Measurements from ENCODE around the gene HIC1.

The HIC1 gene

DNA sequence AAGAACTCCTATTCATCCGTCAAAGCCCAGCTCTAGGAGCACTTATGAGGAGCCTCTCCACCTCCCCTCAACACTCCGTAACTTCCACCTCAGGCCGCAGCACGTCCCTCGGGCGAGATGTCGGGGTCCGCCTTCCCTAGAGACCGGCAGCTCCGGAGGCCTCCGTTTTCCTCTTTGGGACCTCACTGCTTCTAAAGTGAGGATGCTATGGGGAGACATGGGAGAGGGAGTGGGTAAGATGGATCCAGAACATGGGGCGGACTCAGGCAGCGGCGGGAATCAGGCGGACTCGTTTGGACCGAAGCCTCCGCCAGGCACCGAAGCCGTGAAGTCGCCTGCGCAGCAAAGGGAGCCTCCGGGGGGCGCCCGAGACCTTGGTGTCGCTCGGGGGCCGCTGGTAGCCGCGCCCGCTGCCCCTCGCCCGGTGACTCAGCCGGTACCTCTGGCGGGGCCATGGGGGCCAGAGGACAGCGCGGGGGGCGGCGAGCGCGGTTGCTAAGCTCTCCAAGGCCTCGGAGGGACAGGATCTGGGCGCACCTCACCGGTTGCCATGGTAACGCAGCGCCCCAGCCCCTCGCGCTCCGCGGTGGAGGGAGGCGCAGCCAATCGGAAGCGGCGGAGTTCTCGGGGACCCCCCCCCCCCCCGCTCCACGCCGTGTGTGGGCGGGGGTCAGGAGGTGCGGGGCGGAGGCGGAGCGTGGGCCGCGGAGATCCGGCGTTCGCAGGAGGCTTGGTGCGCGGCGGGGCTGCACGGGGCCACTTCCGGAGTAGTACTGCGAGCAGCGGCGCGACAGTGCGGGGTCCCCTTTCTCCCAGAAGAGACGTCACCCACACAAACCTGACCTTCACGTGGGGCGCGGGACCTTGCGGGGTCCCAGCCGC, 1.3 kb upstream of the HIC1 start:
- H3K4me3 ChIP-seq (ENCODE audit: low read length): peak overlapping the region; percentile 65
- TF ChIP-seq, protein P1, sequence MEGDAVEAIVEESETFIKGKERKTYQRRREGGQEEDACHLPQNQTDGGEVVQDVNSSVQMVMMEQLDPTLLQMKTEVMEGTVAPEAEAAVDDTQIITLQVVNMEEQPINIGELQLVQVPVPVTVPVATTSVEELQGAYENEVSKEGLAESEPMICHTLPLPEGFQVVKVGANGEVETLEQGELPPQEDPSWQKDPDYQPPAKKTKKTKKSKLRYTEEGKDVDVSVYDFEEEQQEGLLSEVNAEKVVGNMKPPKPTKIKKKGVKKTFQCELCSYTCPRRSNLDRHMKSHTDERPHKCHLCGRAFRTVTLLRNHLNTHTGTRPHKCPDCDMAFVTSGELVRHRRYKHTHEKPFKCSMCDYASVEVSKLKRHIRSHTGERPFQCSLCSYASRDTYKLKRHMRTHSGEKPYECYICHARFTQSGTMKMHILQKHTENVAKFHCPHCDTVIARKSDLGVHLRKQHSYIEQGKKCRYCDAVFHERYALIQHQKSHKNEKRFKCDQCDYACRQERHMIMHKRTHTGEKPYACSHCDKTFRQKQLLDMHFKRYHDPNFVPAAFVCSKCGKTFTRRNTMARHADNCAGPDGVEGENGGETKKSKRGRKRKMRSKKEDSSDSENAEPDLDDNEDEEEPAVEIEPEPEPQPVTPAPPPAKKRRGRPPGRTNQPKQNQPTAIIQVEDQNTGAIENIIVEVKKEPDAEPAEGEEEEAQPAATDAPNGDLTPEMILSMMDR (conservative IDR thresholded peaks at IDR 0.05; ENCODE audit: low read length): peak; percentile 62
- DNase-seq (ENCODE audit: low read depth): peak; percentile 76

DNA sequence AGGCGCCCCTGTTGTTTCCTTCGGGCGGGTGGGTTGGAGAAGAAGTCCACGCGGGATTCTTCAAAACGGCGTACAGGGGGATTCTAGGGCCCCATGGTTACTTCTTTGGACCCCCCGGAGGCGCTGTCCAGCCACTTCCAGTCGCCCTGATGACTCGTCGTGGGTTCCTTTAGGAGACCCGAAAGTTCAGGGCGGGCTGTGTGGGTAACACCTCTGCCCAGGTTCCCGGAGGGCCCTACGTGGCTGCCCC, 716 bp upstream of the HIC1 start:
- peak overlapping the region; percentile 65 for H3K4me3 ChIP-seq (ENCODE audit: low read length)
- TF ChIP-seq, protein P1 (conservative IDR thresholded peaks at IDR 0.05; ENCODE audit: low read length): 0 out of 2 replicates have a peak, but pooled peaks have one; percentile 8
- no peak for DNase-seq (ENCODE audit: low read depth)

DNA sequence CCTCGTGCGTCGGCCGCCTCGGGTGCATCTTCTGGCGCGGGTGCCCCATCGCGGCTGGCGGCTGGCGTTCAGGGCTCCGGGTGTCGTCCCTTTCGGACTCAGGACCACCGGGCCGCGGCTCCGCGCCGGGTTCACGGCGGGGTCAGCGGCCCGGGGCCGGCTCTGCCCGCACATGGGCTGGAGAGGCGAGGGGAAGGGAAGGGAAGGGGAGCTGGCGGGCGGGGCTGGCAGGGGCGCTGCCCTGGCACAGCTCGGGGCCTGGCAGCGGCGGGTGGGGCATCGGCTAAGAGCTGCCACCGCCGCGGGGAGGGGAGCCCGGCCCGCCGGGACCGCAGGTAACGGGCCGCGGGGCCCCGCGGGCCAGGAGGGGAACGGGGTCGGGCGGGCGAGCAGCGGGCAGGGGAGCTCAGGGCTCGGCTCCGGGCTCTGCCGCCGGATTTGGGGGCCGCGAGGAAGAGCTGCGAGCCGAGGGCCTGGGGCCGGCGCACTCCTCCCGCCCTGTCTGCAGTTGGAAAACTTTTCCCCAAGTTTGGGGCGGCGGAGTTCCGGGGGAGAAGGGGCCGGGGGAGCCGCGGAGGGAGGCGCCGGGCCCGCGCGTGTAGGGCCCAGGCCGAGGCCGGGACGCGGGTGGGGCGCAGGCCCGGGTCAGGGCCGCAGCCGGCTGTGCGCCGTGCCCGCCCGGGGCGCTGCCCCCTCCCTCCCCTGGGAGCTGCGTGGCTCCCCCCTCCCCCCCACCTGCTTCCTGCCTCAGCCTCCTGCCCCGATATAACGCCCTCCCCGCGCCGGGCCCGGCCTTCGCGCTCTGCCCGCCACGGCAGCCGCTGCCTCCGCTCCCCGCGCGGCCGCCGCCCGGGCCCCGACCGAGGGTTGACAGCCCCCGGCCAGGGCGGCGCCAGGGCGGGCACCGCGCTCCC, 646 bp downstream of the HIC1 start:
- peak overlapping the region; percentile 62 for H3K4me3 ChIP-seq (ENCODE audit: low read length)
- TF ChIP-seq, protein P1 (conservative IDR thresholded peaks at IDR 0.05; ENCODE audit: low read length): no peak
- peak; percentile 60 for DNase-seq (ENCODE audit: low read depth)

DNA sequence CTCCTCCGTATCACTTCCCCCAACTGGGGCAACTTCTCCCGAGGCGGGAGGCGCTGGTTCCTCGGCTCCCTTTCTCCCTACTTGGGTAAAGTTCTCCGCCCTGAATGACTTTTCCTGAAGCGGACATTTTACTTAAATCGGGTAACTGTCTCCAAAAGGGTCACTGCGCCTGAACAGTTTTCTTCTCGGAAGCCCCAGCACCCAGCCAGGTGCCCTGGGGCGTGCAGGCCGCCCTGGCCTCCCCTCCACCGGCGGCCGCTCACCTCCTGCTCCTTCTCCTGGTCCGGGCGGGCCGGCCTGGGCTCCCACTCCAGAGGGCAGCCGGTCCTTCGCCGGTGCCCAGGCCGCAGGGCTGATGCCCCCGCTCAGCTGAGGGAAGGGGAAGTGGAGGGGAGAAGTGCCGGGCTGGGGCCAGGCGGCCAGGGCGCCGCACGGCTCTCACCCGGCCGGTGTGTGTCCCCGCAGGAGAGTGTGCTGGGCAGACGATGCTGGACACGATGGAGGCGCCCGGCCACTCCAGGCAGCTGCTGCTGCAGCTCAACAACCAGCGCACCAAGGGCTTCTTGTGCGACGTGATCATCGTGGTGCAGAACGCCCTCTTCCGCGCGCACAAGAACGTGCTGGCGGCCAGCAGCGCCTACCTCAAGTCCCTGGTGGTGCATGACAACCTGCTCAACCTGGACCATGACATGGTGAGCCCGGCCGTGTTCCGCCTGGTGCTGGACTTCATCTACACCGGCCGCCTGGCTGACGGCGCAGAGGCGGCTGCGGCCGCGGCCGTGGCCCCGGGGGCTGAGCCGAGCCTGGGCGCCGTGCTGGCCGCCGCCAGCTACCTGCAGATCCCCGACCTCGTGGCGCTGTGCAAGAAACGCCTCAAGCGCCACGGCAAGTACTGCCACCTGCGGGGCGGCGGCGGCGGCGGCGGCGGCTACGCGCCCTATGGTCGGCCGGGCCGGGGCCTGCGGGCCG, 1.6 kb downstream of the HIC1 start:
- TF ChIP-seq, protein P1 (conservative IDR thresholded peaks at IDR 0.05; ENCODE audit: low read length): no peak
- peak; percentile 43 for DNase-seq (ENCODE audit: low read depth)
- peak overlapping the region; percentile 62 for H3K4me3 ChIP-seq (ENCODE audit: low read length)

DNA sequence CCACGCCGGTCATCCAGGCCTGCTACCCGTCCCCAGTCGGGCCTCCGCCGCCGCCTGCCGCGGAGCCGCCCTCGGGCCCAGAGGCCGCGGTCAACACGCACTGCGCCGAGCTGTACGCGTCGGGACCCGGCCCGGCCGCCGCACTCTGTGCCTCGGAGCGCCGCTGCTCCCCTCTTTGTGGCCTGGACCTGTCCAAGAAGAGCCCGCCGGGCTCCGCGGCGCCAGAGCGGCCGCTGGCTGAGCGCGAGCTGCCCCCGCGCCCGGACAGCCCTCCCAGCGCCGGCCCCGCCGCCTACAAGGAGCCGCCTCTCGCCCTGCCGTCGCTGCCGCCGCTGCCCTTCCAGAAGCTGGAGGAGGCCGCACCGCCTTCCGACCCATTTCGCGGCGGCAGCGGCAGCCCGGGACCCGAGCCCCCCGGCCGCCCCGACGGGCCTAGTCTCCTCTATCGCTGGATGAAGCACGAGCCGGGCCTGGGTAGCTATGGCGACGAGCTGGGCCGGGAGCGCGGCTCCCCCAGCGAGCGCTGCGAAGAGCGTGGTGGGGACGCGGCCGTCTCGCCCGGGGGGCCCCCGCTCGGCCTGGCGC, 2.4 kb downstream of the HIC1 start:
- DNase-seq (ENCODE audit: low read depth): no peak
- H3K4me3 ChIP-seq (ENCODE audit: low read length): no peak overlapping the region
- TF ChIP-seq, protein P1 (conservative IDR thresholded peaks at IDR 0.05; ENCODE audit: low read length): no peak
